GM12875 (cell line): ENCODE measurements around the gene ATP6V1C2.

ENCODE experiments used
- H3K4me3 ChIP-seq: one replicate; pipeline ENCODE4 v1.5.1; 2011; ENCODE audit warnings: low read depth, low read length, control low read depth
- TF ChIP-seq, protein P1 (sequence below): IDR thresholded peaks from 2 replicates; pipeline ENCODE4 v1.5.1; 2011; ENCODE audit warnings: low read depth, mild to moderate bottlenecking, control low read depth, inconsistent platforms, low read length, moderate library complexity, borderline replicate concordance; ENCODE audit not compliant: insufficient read depth

Gene ATP6V1C2, protein sequence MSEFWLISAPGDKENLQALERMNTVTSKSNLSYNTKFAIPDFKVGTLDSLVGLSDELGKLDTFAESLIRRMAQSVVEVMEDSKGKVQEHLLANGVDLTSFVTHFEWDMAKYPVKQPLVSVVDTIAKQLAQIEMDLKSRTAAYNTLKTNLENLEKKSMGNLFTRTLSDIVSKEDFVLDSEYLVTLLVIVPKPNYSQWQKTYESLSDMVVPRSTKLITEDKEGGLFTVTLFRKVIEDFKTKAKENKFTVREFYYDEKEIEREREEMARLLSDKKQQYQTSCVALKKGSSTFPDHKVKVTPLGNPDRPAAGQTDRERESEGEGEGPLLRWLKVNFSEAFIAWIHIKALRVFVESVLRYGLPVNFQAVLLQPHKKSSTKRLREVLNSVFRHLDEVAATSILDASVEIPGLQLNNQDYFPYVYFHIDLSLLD

DNA sequence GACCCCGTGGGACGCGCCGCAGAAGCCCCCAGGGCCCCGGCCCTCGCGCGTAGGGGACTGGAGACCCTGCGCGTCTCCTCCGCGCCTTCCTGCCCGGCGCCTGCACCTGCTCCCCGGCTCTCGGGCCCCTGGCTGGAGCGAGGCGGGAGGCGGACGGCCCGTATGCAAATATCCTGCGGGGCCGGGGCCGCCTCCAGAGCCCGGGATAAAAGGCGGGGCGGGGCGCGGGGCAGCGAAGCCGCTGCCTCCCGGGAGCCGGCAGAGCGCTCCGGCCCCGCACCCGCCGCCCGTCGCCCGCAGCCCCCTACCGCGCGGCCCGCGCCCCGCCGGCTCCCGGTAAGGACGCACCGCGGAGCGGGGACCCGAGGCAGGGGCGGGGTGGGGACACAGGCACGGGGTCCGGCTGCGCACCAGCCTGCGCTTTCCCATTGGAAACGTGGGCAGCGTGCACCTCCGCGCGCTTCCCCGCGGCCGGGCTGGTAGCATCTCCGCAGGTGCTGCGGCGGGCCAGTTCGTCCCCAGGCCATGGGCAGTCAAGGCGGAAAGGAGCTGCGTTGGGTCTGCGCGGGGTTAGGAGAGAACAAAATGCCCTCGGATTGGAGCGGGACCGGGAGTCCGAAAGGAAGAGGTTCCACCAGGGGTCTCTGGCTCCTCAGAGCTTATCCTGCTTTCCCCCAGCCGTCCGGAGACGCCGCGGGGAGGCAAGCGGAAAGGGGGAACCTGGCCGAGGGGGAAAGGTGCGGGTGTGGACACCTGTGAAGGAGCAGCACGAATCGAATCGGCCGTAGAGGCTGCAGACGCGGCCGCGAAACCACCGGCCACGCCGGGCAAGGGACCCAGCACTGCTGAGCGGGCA is at the start of gene ATP6V1C2:
ATP6V1C2 (plus strand) TSS at position 235 of the 856 bp plus-strand sequence. CDS start 1,220 bp downstream, outside the sequence.
- TF ChIP-seq, protein P1, sequence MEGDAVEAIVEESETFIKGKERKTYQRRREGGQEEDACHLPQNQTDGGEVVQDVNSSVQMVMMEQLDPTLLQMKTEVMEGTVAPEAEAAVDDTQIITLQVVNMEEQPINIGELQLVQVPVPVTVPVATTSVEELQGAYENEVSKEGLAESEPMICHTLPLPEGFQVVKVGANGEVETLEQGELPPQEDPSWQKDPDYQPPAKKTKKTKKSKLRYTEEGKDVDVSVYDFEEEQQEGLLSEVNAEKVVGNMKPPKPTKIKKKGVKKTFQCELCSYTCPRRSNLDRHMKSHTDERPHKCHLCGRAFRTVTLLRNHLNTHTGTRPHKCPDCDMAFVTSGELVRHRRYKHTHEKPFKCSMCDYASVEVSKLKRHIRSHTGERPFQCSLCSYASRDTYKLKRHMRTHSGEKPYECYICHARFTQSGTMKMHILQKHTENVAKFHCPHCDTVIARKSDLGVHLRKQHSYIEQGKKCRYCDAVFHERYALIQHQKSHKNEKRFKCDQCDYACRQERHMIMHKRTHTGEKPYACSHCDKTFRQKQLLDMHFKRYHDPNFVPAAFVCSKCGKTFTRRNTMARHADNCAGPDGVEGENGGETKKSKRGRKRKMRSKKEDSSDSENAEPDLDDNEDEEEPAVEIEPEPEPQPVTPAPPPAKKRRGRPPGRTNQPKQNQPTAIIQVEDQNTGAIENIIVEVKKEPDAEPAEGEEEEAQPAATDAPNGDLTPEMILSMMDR, result no peak
- H3K4me3 ChIP-seq, result peak within 1 kb of the TSS; percentile 36

DNA sequence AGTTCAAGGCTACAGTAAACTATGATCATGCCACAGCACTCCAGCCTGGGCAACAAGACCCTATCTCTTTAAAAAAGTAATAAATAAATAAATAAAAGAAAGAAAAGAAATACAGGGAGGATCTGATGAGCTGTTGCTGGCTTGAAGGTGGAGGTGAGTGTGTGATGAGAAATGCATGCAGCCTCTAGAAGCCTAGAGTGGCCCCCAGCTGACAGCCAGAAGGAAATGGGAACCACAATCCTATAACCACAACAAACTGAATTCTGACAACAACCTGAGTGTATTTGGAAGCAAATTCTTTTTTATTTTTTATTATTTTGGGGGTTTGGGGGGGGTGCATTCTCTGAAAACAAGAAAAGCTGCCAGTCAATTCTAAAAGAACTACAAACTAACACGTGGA is 46.3 kb upstream of the ATP6V1C2 start:
- H3K4me3 ChIP-seq, result no peak overlapping the region
- TF ChIP-seq, protein P1, result no peak

DNA sequence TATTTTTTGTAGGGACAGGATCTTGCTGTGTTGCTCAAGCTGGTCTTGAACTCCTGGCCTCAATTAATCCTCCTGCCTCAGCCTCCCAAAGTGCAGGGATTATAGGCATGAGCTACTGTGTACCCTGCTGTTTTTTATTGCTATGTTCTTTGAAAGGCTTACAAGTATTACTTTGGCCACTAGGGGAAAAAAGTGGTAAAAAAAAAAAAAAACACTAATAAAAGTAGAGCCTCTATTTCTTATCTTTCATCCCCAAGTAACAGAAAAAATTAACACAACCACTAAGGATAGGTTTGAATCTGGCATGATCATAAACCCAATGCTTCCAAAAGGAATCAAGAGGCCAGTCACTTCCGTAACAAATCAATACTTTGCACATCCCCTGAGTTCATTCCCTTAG is 43.2 kb upstream of the ATP6V1C2 start:
- TF ChIP-seq, protein P1, result 0 out of 2 replicates have a peak, but pooled peaks have one; percentile 0
- H3K4me3 ChIP-seq, result no peak overlapping the region

DNA sequence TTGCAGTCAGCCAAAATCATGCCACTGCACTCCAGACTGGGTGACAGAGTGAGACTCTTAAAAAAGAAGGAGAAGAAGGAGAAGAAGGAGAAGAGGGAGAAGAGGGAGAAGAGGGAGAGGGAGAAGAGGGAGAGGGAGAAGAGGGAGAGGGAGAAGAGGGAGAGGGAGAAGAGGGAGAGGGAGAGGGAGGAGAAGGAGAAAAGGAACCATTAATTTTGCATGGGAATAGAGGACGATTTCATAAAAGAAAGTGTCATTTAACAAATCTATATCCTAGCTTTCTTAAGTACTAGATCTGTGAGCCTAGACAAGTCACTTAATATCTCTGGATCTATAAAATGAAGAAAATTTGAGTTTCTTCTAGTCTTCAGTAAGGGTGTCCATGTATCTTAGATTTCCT is 41.2 kb upstream of the ATP6V1C2 start:
- H3K4me3 ChIP-seq, result no peak overlapping the region
- TF ChIP-seq, protein P1, result no peak

DNA sequence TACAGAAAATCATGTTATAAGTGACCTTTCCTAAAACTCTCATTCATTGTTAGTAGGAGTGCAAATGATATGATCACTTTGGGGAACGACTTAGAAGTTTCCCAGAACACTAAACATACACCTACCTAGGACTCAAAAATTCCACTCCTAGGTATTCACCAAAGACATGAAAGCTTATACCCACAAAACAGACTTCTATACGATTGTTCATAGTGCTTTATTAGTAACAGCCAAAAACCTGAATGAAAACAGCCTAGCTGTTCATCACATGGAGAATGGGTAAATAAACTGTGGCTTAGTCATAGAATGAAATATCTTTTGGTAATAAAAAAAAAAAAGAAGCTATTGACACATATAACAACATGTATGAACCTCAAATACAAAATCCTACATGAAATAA is 40.5 kb upstream of the ATP6V1C2 start:
- H3K4me3 ChIP-seq, result no peak overlapping the region
- TF ChIP-seq, protein P1, result no peak

DNA sequence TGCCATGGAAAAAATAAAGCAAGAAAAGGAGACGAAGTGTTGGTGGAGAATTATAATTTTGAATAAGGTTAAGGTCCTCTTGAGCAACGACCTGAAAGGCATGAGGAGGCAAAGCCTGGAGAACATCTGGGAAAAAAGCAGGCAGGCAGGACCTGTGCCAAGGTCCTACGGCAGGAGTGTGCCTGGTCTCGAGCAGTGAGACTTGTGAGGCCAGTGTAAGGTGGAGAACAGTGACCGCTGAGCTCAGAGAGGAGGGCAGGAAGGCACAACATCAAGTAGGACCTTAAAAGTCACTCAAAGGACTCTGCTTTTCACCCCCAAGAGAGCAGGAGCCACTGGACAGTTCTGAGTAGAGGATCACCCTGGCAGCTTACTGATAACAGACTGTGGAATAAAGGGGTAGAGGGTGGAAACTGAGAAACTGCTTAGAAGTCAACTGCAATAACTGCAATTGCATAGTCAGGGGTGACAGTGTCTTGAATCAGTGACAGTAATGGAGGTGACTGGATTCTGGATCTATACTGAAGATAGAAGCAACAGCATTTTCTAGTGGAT is 35.2 kb upstream of the ATP6V1C2 start:
- H3K4me3 ChIP-seq, result no peak overlapping the region

More for the DNA sequence above, 35.2 kb upstream of the ATP6V1C2 start:
- TF ChIP-seq, protein P1, result no peak
